ENCODE measurements around the gene HES4.
"Not testable (repeated sequence)": the region's sequence is repeated elsewhere in the genome, so short reads cannot be mapped to it uniquely, and the experiment has no call there.

Gene HES4

DNA sequence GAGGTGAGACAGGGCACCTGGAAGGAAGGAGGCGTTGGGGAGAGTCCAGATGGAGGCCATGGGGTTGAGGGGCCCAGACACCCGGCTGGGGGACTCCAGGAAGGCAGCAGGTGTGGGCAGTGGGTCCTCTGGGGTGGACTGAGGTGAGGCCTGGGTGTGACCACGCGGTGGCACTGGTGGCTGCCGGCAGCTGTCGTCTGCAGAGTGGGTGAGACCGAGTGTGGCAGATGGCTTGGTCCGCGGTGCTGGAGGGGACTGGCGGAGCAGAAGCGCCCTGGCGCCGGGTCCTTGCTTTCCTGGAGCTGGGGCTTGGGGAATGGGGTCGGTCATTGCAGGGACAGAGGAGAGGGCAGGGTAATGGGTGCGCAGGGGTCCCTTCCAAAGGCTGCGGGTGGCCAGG lies 32.5 kb upstream of the HES4 start:
- Histone ChIP-seq H3K27me3 (replicated peaks; ENCODE audit: control insufficient read depth, insufficient read depth, low read length) (peaks cover 20% of the 10 kb centered on the region), H3K36me3 (ENCODE audit: control insufficient read depth, insufficient read depth, low read length, severe bottlenecking) (no peaks in the 10 kb centered on the region), H3K9me3 (ENCODE audit: control insufficient read depth, low read length) (no peaks in the 10 kb centered on the region), H3K4me1 (ENCODE audit: control insufficient read depth, insufficient read depth, low read length) (no peaks in the 10 kb centered on the region), H3K4me3 (ENCODE audit: low read length) (no peak overlapping the region), H3K9ac (ENCODE audit: low read length) (no peak overlapping the region)
- DNase-seq (ENCODE audit: low read depth) = no peak

DNA sequence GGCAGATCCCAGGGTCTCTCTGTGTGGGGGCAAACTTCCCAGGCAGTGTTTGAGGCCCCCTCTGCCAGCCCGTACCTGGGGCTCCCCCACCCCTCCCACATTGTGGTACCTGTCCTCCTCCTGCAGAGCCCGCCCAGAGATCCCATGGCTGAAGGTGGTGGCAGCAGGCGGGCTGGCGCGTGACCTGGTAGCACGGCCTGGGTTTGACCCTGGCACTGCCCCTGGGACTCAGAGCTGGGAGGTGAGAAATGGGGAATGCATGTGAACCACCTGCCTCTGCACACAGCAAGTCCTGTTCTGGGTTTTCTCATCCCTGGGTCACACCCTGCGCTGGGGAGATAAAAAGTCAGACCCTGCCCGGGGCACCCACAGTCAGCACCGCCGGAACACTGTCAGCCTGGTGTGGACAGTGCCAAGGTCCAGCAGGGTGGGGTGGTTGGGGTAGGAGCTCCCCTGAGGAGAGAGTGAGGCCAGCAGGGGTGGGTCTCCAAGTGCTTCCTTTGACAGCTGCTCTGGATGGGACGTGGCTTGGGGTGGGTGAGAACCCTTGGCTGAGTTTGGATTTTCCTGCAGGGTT lies 31.9 kb upstream of the HES4 start:
- H3K27me3 ChIP-seq (replicated peaks; ENCODE audit: control insufficient read depth, insufficient read depth, low read length) = peaks cover 17% of the 10 kb centered on the region
- no peaks in the 10 kb centered on the region for H3K36me3 ChIP-seq (ENCODE audit: control insufficient read depth, insufficient read depth, low read length, severe bottlenecking)
- no peak overlapping the region for H3K4me3 ChIP-seq (ENCODE audit: low read length)
- no peak overlapping the region for H3K9ac ChIP-seq (ENCODE audit: low read length)
- H3K9me3 ChIP-seq (ENCODE audit: control insufficient read depth, low read length) = no peaks in the 10 kb centered on the region
- no peaks in the 10 kb centered on the region for H3K4me1 ChIP-seq (ENCODE audit: control insufficient read depth, insufficient read depth, low read length)
- no peak for DNase-seq (ENCODE audit: low read depth)

DNA sequence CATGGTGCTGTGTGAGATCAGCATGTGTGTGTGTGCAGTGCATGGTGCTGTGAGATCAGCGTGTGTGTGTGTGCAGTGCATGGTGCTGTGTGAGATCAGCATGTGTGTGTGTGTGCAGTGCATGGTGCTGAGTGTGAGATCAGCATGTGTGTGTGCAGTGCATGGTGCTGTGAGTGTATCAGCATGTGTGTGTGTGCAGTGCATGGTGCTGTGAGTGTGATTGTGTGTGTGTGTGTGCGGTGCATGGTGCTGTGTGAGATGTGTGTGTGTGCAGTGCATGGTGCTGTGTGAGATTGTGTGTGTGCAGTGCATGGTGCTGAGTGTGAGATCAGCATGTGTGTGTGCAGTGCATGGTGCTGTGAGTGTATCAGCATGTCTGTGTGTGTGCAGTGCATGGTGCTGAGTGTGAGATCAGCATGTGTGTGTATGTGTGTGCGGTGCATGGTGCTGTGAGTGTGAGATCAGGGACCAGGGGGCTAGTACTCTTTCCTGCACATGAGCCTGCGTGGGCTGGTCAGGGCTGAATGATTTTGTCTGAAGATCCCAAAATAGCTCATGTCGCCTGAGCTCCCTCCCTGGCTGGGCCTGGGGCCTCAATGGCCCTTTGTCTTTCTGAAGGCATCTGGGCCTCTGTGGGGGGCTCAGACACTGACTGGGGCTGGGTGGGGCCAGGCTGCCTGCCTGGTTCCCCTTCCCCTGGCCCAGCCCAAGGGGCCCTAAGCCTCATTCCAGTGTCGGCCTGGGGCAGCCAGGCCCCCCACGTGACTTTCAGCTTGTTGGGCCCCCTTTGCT lies 31.2 kb upstream of the HES4 start:
- not testable (repeated sequence) for H3K4me1 ChIP-seq (ENCODE audit: control insufficient read depth, insufficient read depth, low read length); DNase-seq (ENCODE audit: low read depth); H3K9ac ChIP-seq (ENCODE audit: low read length); H3K36me3 ChIP-seq (ENCODE audit: control insufficient read depth, insufficient read depth, low read length, severe bottlenecking); H3K9me3 ChIP-seq (ENCODE audit: control insufficient read depth, low read length); H3K4me3 ChIP-seq (ENCODE audit: low read length)
- peaks cover 14% of the 10 kb centered on the region for H3K27me3 ChIP-seq (replicated peaks; ENCODE audit: control insufficient read depth, insufficient read depth, low read length)

DNA sequence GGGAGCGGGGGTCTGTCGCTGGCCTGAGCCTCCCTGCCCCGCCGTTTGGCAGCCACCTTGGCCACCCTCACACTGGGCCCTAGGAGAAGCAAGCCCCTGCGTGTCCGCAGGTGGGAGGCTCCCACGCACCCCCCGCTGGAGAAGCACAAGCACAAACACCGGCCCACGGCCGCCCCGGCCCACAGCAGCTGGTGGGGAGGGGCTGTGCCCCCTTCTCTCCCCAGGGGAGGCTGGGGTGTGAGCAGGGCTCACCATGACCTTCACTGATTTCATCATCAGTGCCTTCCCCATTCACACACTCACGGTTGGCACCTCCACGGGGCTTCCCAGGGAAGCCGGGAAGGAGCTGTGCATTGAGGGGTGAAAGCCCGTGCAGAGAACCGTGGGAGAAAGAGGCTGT lies 27.9 kb upstream of the HES4 start:
- H3K27me3 ChIP-seq (replicated peaks; ENCODE audit: control insufficient read depth, insufficient read depth, low read length) = peaks cover 10% of the 10 kb centered on the region
- H3K36me3 ChIP-seq (ENCODE audit: control insufficient read depth, insufficient read depth, low read length, severe bottlenecking) = no peaks in the 10 kb centered on the region
- no peak overlapping the region for H3K9ac ChIP-seq (ENCODE audit: low read length)
- H3K4me3 ChIP-seq (ENCODE audit: low read length) = no peak overlapping the region
- DNase-seq (ENCODE audit: low read depth) = no peak
- H3K4me1 ChIP-seq (ENCODE audit: control insufficient read depth, insufficient read depth, low read length) = no peaks in the 10 kb centered on the region
- H3K9me3 ChIP-seq (ENCODE audit: control insufficient read depth, low read length) = no peaks in the 10 kb centered on the region

DNA sequence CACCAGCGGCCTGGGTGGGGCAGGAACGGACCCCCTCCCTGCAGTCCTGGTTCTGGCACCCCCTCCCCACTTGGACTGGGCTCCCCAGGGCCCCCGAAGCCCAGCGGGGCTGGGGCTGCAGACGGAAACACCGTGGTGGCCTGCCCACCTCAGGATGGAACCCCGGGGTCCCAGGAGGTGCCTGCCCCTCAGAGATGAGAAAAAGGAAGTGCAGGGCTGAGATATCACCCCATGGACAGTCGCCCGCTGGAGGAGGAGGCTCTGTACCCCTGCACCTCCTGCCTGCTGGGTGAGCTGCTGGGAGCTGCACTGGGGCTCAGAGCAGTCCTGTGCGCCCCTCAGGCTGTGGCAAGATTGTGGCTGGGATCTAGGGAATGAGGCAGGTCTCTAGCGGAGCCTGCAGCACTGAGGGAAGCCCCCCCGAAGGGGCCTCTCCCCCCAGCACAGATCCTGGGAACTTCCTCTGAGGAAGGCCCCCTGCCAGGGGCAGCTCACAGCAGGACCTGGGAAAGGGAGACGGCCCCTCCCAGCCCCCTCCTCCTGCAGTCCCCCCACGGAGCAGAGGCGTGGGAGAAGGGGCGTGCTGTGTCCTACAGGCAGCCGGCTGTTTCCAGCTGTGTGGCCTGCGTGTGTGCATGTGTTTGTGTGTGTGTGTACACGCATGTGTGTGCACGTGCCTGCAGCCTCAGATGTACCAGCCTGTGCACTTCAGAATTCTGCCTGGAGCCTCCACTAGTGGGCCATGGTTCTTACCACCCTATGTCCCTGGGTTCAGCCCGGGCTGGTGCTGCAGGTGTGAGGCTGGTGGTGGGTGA lies 26.9 kb upstream of the HES4 start:
- Histone ChIP-seq H3K4me1 (ENCODE audit: control insufficient read depth, insufficient read depth, low read length) (no peaks in the 10 kb centered on the region), H3K9me3 (ENCODE audit: control insufficient read depth, low read length) (no peaks in the 10 kb centered on the region), H3K9ac (ENCODE audit: low read length) (no peak overlapping the region), H3K27me3 (replicated peaks; ENCODE audit: control insufficient read depth, insufficient read depth, low read length) (peaks cover 3% of the 10 kb centered on the region), H3K4me3 (ENCODE audit: low read length) (no peak overlapping the region), H3K36me3 (ENCODE audit: control insufficient read depth, insufficient read depth, low read length, severe bottlenecking) (no peaks in the 10 kb centered on the region)
- no peak for DNase-seq (ENCODE audit: low read depth)

DNA sequence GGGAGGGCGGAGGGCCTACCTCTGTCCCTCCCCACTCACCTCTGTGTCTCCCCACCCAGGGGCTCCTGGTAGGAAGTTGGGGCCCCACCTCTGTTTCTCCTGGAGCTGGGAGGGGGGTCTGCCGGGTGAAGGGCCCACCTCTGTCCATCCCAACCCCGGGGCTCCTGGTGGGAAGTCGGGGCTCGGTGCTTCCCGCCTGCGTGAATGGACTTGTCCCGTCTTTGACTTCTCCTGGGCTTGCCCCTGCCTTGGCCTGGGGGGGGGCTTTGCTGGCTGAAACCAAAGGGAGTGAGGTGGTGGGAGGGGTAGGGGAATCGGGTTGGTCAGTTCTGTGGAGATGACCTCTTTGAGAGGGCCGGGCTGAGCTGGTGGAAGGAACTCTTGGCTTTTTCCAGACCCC lies 25.8 kb upstream of the HES4 start:
- H3K9me3 ChIP-seq (ENCODE audit: control insufficient read depth, low read length) = no peaks in the 10 kb centered on the region
- peaks cover 3% of the 10 kb centered on the region for H3K27me3 ChIP-seq (replicated peaks; ENCODE audit: control insufficient read depth, insufficient read depth, low read length)
- no peak overlapping the region for H3K9ac ChIP-seq (ENCODE audit: low read length)
- DNase-seq (ENCODE audit: low read depth) = no peak
- H3K4me3 ChIP-seq (ENCODE audit: low read length) = no peak overlapping the region
- H3K36me3 ChIP-seq (ENCODE audit: control insufficient read depth, insufficient read depth, low read length, severe bottlenecking) = no peaks in the 10 kb centered on the region
- peaks cover 4% of the 10 kb centered on the region for H3K4me1 ChIP-seq (ENCODE audit: control insufficient read depth, insufficient read depth, low read length)

DNA sequence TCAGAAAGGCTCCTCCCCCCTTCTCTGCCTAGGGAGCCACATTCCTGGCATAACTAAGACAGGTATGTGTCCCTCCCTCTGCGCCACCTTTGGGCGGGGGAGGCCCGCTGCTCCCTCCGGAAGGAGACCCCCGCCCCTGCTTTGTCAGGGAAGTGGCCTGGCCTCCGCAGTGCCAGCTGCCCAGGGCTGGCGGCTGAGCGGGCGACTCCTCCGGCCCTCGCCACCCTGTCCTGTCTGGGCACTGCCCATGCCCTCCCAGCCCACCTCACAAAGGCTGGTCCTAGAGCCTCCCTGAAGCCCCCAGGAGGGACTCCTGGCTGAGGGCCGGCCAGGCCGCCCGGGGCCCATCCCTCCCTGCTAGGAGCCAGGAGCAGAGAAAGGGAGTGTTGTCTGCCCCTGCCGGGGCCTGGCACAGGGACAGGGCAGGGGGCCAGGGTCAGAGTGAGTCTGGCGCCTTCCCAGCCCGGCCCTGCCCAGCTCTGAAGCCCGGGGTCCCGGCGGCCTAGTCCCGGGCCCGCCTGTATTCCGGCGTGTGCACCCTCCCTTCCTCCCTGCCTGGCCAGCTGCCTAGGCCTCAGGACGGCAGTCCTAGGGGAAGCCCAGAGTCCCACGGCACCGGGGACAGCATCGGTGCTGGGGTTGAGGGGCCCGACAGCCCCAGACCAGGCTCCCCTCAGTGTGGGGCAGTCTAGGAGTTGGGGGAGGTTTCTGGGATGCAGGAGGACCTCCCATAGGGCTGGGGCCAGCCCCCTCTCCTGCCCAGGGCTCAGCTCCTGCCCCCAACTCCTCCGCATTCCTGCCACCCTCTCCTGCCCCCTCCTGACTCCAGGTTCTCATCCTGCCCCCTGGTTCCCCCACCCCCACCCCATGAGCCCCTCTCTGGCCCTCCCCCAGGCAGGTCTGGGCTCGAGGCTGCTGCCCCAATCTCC lies 25.1 kb upstream of the HES4 start:
- H3K4me1 ChIP-seq (ENCODE audit: control insufficient read depth, insufficient read depth, low read length) = peaks cover 4% of the 10 kb centered on the region

DNA sequence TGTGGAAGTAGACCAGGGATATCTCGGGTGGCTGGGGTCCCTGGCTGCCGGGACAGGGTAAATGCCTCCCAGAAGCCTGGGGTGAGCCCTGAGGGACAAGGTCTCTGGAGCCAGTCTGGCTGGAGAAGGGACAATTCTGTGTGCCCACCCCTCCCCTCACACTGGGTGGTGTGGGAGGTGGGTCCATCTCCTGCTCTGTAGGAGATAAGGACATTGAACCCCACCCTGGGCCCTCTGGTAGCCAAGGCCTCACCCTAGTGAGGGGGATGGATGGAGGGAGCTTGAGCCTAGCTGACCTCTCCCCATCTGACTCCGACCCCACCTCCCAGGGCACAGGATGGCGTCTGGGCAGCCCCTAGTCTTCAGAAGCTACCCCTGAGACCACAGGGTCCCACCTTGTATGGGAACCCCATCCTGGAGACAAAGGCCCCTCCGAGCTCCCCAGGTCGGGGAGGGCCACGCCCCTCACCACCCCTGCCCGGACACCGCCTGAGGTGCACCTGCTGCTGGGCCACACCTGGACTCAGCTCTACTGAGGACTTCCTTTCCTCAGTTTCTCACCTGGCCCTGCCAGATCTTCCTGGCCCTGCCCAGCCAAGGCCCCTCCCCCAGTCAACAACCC lies 24.4 kb upstream of the HES4 start:
- H3K4me1 ChIP-seq (ENCODE audit: control insufficient read depth, insufficient read depth, low read length) = peaks cover 4% of the 10 kb centered on the region
- no peaks in the 10 kb centered on the region for H3K9me3 ChIP-seq (ENCODE audit: control insufficient read depth, low read length)
- no peak overlapping the region for H3K4me3 ChIP-seq (ENCODE audit: low read length)
- peaks cover 3% of the 10 kb centered on the region for H3K27me3 ChIP-seq (replicated peaks; ENCODE audit: control insufficient read depth, insufficient read depth, low read length)
- no peak for DNase-seq (ENCODE audit: low read depth)
- no peaks in the 10 kb centered on the region for H3K36me3 ChIP-seq (ENCODE audit: control insufficient read depth, insufficient read depth, low read length, severe bottlenecking)
- H3K9ac ChIP-seq (ENCODE audit: low read length) = no peak overlapping the region

More for the DNA sequence above, 25.1 kb upstream of the HES4 start:
- no peak overlapping the region for H3K9ac ChIP-seq (ENCODE audit: low read length)
- no peaks in the 10 kb centered on the region for H3K36me3 ChIP-seq (ENCODE audit: control insufficient read depth, insufficient read depth, low read length, severe bottlenecking)
- no peak for DNase-seq (ENCODE audit: low read depth)
- peaks cover 3% of the 10 kb centered on the region for H3K27me3 ChIP-seq (replicated peaks; ENCODE audit: control insufficient read depth, insufficient read depth, low read length)
- H3K4me3 ChIP-seq (ENCODE audit: low read length) = no peak overlapping the region
- H3K9me3 ChIP-seq (ENCODE audit: control insufficient read depth, low read length) = no peaks in the 10 kb centered on the region

DNA sequence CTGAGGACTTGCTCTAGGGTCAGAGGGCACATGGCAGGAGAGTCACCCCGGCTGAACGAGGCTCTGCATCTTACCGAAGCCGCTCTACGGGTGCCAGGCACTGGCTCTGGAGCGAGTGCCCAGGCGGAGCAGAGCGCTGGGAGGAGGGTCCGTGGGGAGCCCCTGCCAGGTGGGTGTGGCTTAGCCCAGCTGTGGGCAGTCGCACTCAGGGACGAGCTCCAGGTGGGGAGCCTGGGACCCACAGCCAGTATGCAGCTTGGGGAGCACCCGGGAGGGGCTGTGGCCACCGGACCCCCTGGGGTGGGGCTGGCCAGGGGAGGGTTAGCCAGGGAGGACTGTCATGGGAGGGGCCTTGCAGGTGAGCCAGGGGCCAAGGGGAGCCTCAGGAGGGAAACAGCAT lies 23.8 kb upstream of the HES4 start:
- peaks cover 4% of the 10 kb centered on the region for H3K4me1 ChIP-seq (ENCODE audit: control insufficient read depth, insufficient read depth, low read length)
- no peaks in the 10 kb centered on the region for H3K9me3 ChIP-seq (ENCODE audit: control insufficient read depth, low read length)
- no peak overlapping the region for H3K4me3 ChIP-seq (ENCODE audit: low read length)
- H3K9ac ChIP-seq (ENCODE audit: low read length) = no peak overlapping the region
- H3K27me3 ChIP-seq (replicated peaks; ENCODE audit: control insufficient read depth, insufficient read depth, low read length) = peaks cover 3% of the 10 kb centered on the region
- no peaks in the 10 kb centered on the region for H3K36me3 ChIP-seq (ENCODE audit: control insufficient read depth, insufficient read depth, low read length, severe bottlenecking)
- no peak for DNase-seq (ENCODE audit: low read depth)

DNA sequence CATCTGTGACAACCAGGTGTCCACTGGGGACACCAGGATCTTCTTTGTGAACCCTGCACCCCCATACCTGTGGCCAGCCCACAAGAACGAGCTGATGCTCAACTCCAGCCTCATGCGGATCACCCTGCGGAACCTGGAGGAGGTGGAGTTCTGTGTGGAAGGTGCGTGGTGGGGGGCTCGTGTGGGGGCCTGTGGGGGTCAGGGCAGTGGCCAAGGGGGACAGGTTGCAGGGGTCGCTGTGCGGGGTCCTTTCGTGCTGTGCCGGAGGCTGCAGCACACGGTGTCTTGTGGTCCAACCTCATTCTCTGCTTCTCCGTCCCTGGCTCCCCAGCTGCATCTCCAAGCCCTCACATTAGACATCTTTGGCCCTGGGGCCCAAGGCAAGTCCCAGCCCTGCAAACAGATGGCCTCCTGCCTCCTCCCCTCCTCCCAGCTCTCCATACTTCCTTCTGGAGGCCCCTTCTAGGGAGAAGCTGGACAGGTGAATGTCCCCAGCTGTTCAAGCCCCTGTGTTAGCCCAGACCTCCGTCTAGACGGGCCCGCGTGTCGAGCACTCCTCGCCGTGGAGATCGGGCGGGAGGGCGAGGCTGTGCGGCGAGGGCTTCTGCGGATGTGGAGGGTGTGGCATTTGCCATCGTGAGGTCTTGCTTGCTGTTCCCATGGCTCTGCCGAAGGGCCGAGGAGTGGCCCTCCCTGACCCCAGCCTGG lies 22.6 kb upstream of the HES4 start:
- Histone ChIP-seq H3K4me3 (ENCODE audit: low read length) (no peak overlapping the region), H3K36me3 (ENCODE audit: control insufficient read depth, insufficient read depth, low read length, severe bottlenecking) (no peaks in the 10 kb centered on the region), H3K27me3 (replicated peaks; ENCODE audit: control insufficient read depth, insufficient read depth, low read length) (no peaks in the 10 kb centered on the region), H3K4me1 (ENCODE audit: control insufficient read depth, insufficient read depth, low read length) (peaks cover 4% of the 10 kb centered on the region), H3K9ac (ENCODE audit: low read length) (no peak overlapping the region), H3K9me3 (ENCODE audit: control insufficient read depth, low read length) (no peaks in the 10 kb centered on the region)
- no peak for DNase-seq (ENCODE audit: low read depth)

All from adipocyte (in vitro differentiated cells).